K562 (cell line): ENCODE data around the gene CRYBG1. TPM values are rescaled to one million over a fixed set of nuclear protein-coding genes. Genes with fewer than 3 reads are reported as not detected.

ENCODE experiments used
- CBFA2T3 ChIP-seq: fragments of 450-650 bp; IDR thresholded peaks from 2 replicates; pipeline ENCODE4 v1.6.1; 2017
- CCAR2 ChIP-seq: fragments of 200-400 bp; formaldehyde crosslinking; IDR thresholded peaks from 2 replicates; pipeline ENCODE4 v1.6.1; 2017; ENCODE audit warnings: mild to moderate bottlenecking, low read depth, low read length
- DPF2 ChIP-seq: fragments of 450-650 bp; IDR thresholded peaks from 2 replicates; pipeline ENCODE4 v1.6.1; 2016
- ELF2 ChIP-seq: fragments of 250-450 bp; sonication (Bioruptor Pico); IDR thresholded peaks from 2 replicates; pipeline ENCODE4 v1.5.0; 2021; ENCODE audit warnings: mild to moderate bottlenecking
- ESRRA ChIP-seq: fragments of 450-650 bp; IDR thresholded peaks from 2 replicates; pipeline ENCODE4 v1.6.1; 2014; ENCODE audit warnings: low read depth, mild to moderate bottlenecking, moderate library complexity, borderline replicate concordance
- NFIC ChIP-seq: fragments of 450-650 bp; IDR thresholded peaks from 2 replicates; pipeline ENCODE4 v1.6.1; 2017; ENCODE audit warnings: mild to moderate bottlenecking, inconsistent platforms
- PHB2 ChIP-seq: fragments of 450-650 bp; IDR thresholded peaks from 2 replicates; pipeline ENCODE4 v1.6.1; 2017; ENCODE audit warnings: low read depth
- POU5F1 ChIP-seq: fragments of 150-350 bp; IDR thresholded peaks from 2 replicates; pipeline ENCODE4 v1.6.1; 2014; ENCODE audit warnings: borderline replicate concordance, low read length, low read depth, mild to moderate bottlenecking; ENCODE audit not compliant: partially characterized antibody
- ZNF57 ChIP-seq: fragments of 450-650 bp; formaldehyde crosslinking; IDR thresholded peaks from 2 replicates; pipeline ENCODE4 v1.4.0; 2020; ENCODE audit warnings: mild to moderate bottlenecking, moderate library complexity
- polyA plus RNA-seq, 8 experiments: library from polyadenylated mRNA; depleted of rRNA in 4 of 8; stranded (reverse) in 5 of 8; unstranded in 3 of 8; fragments of >200 nt; fragmentation: Nextera tagmentation in 2 of 8; fragmentation: Illumina TruSeq in 1 of 8; extraction: Ambion mirVana in 2 of 8; extraction: Trizol in 1 of 8; gene quantifications; 2 replicates each; pipeline versions ENCODE4 v1.2.1 to v1.2.3, GENCODE V29; 2011 to 2014; ENCODE audit warnings: inconsistent platforms in 1 of 8, missing spikeins in 1 of 8
- total RNA-seq, 7 experiments: library from RNA; depleted of rRNA in 6 of 7; stranded (reverse); fragments of >200 nt in 6 of 7; fragmentation: Illumina TruSeq in 2 of 7; extraction: Trizol in 2 of 7; gene quantifications; 2 replicates each; pipeline versions ENCODE4 v1.2.1 to v1.2.3, GENCODE V29; 2011 to 2021; ENCODE audit warnings: low replicate concordance in 1 of 7
- TF ChIP-seq, protein P1 (sequence below), 2 experiments: fragments of 450-650 bp; IDR thresholded peaks; 2 replicates each; pipeline ENCODE4 v1.6.1; 2016
- TF ChIP-seq, protein P2 (sequence below): fragments of 450-650 bp; IDR thresholded peaks from 2 replicates; pipeline ENCODE4 v1.6.1; 2016; ENCODE audit warnings: low read depth
- TF ChIP-seq, protein P3 (sequence below): fragments of 450-650 bp; formaldehyde crosslinking; conservative IDR thresholded peaks from 2 replicates; pipeline ENCODE4 v1.4.0; 2022; ENCODE audit warnings: mild to moderate bottlenecking, missing genetic modification characterization
- TF ChIP-seq, protein P4 (sequence below): fragments of 250-450 bp; sonication (Bioruptor Pico); IDR thresholded peaks from 2 replicates; pipeline ENCODE4 v1.4.0; 2020; ENCODE audit warnings: mild to moderate bottlenecking
- TF ChIP-seq, protein P5 (sequence below): sonication (generic); formaldehyde crosslinking; IDR thresholded peaks from 2 replicates; pipeline ENCODE4 v1.8.0; 2022; ENCODE audit warnings: mild to moderate bottlenecking, missing genetic modification reagents

CRYBG1 gene
- total and polyA plus RNA-seq, 9 of the 15 experiments (the other 6 are each of a cell fraction or from before 2014, with no cell fraction given), result 0.07 to 0.47 (median 0.11) TPM

DNA sequence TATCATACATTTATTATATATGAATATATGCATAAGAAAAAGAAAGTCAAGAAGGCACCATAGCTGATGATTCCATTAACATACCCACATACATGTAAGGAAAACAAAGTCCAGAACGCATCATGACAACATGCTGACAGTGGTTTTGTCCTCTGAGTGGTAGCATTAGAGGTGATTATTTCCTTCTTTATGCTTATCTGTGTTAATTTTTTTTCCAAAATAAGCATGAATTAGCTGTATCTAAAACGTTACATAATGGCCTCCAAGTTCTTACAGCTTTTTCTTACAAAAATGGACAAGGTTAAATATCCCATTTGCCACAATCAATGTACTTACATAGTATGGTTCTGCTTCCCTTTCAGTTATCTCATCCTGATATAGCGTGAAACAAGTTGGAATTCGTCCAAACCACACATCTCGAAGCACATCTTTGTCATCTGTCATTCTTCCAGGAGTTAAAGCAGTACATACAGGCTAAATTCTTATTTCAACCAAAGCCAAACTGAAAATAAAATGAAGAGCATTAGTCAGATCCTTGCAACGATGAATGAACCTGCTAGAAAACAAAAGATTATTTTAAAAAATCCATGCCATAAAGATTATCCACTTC is 44.6 kb upstream of the CRYBG1 start (continued):
- TF ChIP-seq ESRRA, result peak; percentile 85; the same call in 1 of the 2 replicates
- TF ChIP-seq, protein P1, sequence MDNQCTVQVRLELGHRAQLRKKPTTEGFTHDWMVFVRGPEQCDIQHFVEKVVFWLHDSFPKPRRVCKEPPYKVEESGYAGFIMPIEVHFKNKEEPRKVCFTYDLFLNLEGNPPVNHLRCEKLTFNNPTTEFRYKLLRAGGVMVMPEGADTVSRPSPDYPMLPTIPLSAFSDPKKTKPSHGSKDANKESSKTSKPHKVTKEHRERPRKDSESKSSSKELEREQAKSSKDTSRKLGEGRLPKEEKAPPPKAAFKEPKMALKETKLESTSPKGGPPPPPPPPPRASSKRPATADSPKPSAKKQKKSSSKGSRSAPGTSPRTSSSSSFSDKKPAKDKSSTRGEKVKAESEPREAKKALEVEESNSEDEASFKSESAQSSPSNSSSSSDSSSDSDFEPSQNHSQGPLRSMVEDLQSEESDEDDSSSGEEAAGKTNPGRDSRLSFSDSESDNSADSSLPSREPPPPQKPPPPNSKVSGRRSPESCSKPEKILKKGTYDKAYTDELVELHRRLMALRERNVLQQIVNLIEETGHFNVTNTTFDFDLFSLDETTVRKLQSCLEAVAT (IDR thresholded peaks at IDR 0.05), result peak in 1 of 2 experiments; percentile 77; a peak in 1 of 4 replicates
- peak; percentile 80 for TF ChIP-seq DPF2
- TF ChIP-seq CCAR2, result no peak
- TF ChIP-seq CBFA2T3, result peak; percentile 70
- TF ChIP-seq ELF2 (CRISPR knock-in tag), result 0 out of 2 replicates have a peak, but pooled peaks have one; percentile 32
- TF ChIP-seq, protein P2, sequence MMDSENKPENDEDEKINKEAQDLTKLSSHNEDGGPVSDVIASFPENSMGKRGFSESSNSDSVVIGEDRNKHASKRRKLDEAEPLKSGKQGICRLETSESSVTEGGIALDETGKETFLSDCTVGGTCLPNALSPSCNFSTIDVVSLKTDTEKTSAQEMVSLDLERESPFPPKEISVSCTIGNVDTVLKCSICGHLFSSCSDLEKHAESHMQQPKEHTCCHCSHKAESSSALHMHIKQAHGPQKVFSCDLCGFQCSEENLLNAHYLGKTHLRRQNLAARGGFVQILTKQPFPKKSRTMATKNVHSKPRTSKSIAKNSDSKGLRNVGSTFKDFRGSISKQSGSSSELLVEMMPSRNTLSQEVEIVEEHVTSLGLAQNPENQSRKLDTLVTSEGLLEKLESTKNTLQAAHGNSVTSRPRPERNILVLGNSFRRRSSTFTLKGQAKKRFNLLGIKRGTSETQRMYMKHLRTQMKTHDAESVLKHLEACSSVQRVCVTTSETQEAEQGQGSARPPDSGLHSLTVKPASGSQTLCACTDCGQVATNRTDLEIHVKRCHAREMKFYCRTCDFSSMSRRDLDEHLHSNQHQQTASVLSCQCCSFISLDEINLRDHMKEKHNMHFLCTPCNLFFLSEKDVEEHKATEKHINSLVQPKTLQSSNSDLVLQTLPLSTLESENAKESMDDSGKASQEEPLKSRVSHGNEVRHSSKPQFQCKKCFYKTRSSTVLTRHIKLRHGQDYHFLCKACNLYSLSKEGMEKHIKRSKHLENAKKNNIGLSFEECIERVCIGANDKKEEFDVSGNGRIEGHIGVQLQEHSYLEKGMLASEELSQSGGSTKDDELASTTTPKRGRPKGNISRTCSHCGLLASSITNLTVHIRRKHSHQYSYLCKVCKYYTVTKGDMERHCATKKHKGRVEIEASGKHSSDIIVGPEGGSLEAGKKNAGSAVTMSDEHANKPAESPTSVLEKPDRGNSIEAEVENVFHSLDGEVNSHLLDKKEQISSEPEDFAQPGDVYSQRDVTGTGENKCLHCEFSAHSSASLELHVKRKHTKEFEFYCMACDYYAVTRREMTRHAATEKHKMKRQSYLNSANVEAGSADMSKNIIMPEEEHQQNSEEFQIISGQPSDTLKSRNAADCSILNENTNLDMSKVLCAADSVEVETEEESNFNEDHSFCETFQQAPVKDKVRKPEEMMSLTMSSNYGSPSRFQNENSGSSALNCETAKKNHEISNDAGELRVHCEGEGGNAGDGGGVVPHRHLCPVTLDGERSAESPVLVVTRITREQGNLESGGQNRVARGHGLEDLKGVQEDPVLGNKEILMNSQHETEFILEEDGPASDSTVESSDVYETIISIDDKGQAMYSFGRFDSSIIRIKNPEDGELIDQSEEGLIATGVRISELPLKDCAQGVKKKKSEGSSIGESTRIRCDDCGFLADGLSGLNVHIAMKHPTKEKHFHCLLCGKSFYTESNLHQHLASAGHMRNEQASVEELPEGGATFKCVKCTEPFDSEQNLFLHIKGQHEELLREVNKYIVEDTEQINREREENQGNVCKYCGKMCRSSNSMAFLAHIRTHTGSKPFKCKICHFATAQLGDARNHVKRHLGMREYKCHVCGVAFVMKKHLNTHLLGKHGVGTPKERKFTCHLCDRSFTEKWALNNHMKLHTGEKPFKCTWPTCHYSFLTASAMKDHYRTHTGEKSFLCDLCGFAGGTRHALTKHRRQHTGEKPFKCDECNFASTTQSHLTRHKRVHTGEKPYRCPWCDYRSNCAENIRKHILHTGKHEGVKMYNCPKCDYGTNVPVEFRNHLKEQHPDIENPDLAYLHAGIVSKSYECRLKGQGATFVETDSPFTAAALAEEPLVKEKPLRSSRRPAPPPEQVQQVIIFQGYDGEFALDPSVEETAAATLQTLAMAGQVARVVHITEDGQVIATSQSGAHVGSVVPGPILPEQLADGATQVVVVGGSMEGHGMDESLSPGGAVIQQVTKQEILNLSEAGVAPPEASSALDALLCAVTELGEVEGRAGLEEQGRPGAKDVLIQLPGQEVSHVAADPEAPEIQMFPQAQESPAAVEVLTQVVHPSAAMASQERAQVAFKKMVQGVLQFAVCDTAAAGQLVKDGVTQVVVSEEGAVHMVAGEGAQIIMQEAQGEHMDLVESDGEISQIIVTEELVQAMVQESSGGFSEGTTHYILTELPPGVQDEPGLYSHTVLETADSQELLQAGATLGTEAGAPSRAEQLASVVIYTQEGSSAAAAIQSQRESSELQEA, result no peak
- no peak for TF ChIP-seq POU5F1
- TF ChIP-seq PHB2, result no peak
- TF ChIP-seq, protein P3, sequence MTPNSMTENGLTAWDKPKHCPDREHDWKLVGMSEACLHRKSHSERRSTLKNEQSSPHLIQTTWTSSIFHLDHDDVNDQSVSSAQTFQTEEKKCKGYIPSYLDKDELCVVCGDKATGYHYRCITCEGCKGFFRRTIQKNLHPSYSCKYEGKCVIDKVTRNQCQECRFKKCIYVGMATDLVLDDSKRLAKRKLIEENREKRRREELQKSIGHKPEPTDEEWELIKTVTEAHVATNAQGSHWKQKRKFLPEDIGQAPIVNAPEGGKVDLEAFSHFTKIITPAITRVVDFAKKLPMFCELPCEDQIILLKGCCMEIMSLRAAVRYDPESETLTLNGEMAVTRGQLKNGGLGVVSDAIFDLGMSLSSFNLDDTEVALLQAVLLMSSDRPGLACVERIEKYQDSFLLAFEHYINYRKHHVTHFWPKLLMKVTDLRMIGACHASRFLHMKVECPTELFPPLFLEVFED, result no peak
- TF ChIP-seq, protein P4, sequence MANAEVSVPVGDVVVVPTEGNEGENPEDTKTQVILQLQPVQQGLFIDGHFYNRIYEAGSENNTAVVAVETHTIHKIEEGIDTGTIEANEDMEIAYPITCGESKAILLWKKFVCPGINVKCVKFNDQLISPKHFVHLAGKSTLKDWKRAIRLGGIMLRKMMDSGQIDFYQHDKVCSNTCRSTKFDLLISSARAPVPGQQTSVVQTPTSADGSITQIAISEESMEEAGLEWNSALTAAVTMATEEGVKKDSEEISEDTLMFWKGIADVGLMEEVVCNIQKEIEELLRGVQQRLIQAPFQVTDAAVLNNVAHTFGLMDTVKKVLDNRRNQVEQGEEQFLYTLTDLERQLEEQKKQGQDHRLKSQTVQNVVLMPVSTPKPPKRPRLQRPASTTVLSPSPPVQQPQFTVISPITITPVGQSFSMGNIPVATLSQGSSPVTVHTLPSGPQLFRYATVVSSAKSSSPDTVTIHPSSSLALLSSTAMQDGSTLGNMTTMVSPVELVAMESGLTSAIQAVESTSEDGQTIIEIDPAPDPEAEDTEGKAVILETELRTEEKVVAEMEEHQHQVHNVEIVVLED (CRISPR knock-in tag), result no peak
- TF ChIP-seq ZNF57, result no peak
- TF ChIP-seq, protein P5, sequence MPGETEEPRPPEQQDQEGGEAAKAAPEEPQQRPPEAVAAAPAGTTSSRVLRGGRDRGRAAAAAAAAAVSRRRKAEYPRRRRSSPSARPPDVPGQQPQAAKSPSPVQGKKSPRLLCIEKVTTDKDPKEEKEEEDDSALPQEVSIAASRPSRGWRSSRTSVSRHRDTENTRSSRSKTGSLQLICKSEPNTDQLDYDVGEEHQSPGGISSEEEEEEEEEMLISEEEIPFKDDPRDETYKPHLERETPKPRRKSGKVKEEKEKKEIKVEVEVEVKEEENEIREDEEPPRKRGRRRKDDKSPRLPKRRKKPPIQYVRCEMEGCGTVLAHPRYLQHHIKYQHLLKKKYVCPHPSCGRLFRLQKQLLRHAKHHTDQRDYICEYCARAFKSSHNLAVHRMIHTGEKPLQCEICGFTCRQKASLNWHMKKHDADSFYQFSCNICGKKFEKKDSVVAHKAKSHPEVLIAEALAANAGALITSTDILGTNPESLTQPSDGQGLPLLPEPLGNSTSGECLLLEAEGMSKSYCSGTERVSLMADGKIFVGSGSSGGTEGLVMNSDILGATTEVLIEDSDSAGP (CRISPR knock-in tag), result peak; percentile 43; the same call in 1 of the 2 replicates
- peak; percentile 96 for TF ChIP-seq NFIC
